ENCODE results near the gene LBHD2. TPM values are rescaled to one million over a fixed set of nuclear protein-coding genes. Genes with fewer than 3 reads are reported as not detected.
A peak's percentile ranks its signal among the peaks of the same experiment; 100 is the strongest.

Gene LBHD2
- total RNA-seq, 1 donor from 2014 or later = not detected

DNA sequence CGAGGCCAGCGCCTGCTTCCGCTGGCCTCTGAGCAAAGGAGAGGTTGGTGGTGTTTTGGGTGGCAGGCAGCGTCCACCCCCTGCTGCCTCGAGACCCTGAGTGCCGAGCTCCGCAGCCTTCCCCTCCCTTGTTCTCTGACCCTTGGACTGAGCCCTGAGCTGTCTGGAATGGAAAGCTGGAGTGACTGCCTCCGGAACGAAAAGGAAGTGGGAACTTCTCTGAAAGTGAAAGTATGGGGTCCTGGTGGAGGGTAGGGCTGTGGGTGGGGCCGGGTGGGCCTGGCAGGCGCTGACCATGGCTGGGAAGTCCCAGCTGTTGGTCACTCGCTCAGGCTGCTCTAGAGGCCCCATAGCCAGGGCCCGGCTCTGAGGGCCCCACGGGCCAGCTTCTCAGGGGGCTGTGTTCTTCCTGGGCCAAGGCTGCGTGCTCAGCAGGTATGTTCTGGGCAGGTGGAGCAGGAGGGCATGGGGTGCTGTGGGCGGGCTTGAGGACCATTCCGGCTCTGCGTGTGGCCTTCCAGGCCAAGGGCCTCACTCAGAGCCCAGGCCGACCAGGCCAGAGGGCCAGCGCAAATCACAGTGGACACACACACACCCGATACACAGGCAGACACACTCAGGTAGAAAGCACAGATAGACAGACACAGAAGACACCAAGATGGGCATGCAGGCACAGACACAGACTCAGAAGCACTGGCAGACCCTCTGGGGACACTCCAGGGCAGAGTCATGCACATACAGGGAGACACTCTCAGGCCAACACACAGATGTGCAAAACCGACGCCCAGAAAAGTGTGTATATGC is 10.6 kb downstream of the LBHD2 start, which contains the start of gene EXOC3L4:
Gene EXOC3L4 (plus strand): TSS at position 320 of the 804 bp plus-strand sequence. CDS start 5,495 bp downstream, outside the sequence.
- no peaks in the 10 kb centered on the region for H3K36me3 ChIP-seq
- no peaks in the 10 kb centered on the region for H3K27me3 ChIP-seq
- H3K4me1 ChIP-seq = peaks cover 0 to 3% of the 10 kb centered on the region in 2 donors
- peak within 1 kb of the TSS in 1 of 2 donors; percentile 61 for H3K27ac ChIP-seq
- intact Hi-C loops (cut with DNase I) = no loop called here
- TF ChIP-seq, protein P1, sequence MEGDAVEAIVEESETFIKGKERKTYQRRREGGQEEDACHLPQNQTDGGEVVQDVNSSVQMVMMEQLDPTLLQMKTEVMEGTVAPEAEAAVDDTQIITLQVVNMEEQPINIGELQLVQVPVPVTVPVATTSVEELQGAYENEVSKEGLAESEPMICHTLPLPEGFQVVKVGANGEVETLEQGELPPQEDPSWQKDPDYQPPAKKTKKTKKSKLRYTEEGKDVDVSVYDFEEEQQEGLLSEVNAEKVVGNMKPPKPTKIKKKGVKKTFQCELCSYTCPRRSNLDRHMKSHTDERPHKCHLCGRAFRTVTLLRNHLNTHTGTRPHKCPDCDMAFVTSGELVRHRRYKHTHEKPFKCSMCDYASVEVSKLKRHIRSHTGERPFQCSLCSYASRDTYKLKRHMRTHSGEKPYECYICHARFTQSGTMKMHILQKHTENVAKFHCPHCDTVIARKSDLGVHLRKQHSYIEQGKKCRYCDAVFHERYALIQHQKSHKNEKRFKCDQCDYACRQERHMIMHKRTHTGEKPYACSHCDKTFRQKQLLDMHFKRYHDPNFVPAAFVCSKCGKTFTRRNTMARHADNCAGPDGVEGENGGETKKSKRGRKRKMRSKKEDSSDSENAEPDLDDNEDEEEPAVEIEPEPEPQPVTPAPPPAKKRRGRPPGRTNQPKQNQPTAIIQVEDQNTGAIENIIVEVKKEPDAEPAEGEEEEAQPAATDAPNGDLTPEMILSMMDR (IDR thresholded peaks at IDR 0.05) = no peak
- DNase-seq (ENCODE audit: low spot score in 2 of 2) = no peak
- H3K9me3 ChIP-seq = no peaks in the 10 kb centered on the region
- no peak within 1 kb of the TSS for H3K4me3 ChIP-seq

DNA sequence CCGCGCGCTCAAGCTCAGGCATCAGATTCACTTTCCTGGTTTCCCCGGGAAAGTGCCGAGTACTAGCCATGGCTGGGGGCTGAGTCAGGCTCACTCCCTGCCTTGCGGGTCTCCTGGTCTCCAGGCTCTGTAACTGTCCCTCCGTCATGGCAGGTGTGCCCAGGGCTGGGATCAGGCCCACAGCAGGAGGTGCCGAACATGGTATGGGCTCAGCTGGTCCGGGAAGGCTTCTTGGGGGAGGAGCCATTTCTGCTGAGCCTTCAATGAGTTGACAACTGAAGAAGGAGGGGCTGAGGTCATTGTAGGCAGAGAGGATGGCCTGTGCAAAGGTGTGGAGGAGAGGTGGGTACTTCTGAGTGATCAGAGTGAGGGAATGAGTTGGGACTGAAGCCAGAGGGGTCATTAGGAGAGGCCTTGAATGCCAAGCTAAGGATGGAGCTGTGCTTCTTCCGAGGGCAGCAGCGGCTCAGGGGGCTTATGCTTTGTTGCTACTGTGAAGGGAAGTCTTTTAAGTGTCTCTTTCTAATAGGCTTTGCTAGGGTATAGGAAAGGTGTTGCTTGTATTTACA is 11.3 kb downstream of the LBHD2 start:
- intact Hi-C loops (cut with DNase I) = no loop called here
- Histone ChIP-seq H3K4me3 (no peak overlapping the region), H3K36me3 (no peaks in the 10 kb centered on the region), H3K27ac (no peak overlapping the region), H3K27me3 (no peaks in the 10 kb centered on the region), H3K9me3 (no peaks in the 10 kb centered on the region), H3K4me1 (peaks cover 0 to 3% of the 10 kb centered on the region in 2 donors)
- TF ChIP-seq, protein P1 (IDR thresholded peaks at IDR 0.05) = no peak
- DNase-seq (ENCODE audit: low spot score in 2 of 2) = no peak

DNA sequence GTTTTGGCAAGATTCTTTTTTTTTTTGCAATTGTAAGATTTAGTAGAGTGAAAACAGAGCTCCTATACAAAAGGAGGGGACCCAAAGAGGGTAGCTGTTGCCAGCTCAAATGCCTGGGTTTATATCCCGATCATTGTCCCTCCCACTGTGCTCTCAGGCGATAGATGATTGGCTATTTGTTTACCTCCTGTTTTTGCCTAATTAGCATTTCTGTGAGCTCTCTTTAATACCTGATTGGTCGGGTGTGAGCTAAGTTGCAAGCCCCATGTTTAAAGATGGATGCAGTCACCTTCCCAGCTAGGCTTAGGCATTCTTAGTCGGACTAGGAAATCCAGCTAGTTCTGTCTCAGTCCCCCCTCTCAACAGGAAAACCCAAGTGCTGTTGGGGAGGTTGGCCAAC is 12.4 kb downstream of the LBHD2 start:
- H3K36me3 ChIP-seq = no peaks in the 10 kb centered on the region
- intact Hi-C loops (cut with DNase I) = no loop called here
- no peaks in the 10 kb centered on the region for H3K9me3 ChIP-seq
- no peaks in the 10 kb centered on the region for H3K27me3 ChIP-seq
- no peak for DNase-seq (ENCODE audit: low spot score in 2 of 2)
- H3K27ac ChIP-seq = no peak overlapping the region
- no peak overlapping the region for H3K4me3 ChIP-seq
- TF ChIP-seq, protein P1 (IDR thresholded peaks at IDR 0.05) = no peak
- no peaks in the 10 kb centered on the region for H3K4me1 ChIP-seq

DNA sequence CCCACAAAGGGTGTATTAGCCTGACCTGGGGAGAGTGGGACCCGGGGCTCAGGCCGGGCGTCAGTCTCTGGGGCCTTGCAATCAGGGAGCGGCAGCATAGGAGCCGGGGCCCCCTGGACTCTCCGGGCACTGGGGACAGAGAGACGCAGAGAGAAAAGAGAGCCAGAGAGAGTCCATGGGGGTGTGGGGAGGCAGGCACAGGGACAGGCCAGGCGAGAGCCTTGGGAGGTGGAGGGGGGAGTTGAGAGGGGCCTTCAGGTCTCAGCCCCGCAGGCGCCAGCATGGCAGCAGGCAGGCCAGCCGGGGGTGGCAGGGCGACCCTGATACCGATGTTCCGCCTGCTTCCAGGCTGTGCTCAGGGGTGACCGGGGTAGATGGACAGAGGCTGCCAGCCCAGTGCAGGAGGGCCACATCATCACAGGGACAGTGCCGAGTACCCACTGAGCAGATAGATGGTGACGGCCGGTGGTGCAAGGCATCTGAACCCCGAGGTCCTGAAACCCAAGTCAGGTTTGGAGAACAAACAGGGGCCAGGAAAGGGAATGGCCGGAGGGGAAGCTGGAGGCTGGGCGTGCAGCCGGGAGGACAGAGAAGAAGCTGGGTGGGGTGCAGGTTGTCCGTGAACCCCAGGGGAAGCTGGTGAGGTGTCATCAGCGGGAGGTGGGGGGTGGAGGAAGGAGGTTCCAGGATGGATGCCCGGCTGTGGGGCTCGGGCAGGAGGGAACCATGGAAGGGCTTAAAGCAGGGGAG is 13.4 kb downstream of the LBHD2 start:
- H3K4me3 ChIP-seq = no peak overlapping the region
- H3K27me3 ChIP-seq = peaks cover 5% of the 10 kb centered on the region
- intact Hi-C loops (cut with DNase I) = no loop called here
- H3K36me3 ChIP-seq = no peaks in the 10 kb centered on the region
- H3K9me3 ChIP-seq = no peaks in the 10 kb centered on the region
- no peak for DNase-seq (ENCODE audit: low spot score in 2 of 2)
- no peak overlapping the region for H3K27ac ChIP-seq
- TF ChIP-seq, protein P1 (IDR thresholded peaks at IDR 0.05) = no peak
- peaks cover 0 to 1% of the 10 kb centered on the region in 2 donors for H3K4me1 ChIP-seq

DNA sequence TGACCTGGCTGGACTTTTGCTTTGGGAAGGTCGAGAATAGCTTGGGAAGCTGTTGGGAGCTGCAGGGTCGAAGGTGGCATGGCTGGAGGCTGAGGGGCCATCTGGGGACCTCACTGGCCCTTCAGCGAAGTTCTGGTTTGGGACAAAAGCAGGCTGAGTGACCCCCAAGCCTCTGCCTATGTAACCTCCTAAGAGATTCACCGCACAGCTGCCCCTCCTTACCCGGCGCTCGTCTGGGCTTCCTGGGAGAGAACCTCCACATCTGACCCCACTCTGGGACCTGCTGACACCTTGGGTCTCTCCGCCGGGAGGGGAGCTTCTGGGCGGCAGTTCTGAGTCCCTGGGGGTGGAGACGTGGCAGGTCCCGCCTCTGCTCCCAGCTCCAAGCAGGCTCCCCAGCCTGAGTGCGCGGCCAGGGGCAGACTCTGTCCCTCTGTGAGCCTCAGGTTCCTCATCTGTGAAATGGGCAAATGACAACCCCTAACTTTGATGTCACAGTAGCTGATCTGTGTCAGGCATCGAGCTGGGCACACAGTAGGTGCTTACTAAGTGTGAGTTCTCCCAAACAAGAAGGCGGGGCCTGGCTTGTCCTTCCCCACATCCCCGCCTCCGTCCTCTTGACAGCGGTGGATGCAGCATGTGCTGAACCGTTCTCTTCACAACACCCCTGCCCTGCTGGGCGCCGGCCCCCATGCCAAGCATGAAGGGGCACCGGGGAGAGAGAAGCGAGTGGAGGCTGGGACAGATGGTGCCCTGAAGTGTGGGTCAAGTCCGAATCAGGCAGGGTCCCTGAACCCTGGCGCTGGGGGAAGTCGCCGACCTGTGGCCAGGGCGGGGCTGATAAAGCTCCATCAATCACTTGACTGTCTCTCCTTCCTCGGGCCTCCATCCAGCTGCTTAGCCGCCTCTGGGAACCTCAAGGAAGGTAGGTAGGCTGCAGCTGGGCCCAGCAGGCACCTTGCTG is 14.3 kb downstream of the LBHD2 start:
- no peaks in the 10 kb centered on the region for H3K9me3 ChIP-seq
- TF ChIP-seq, protein P1 (IDR thresholded peaks at IDR 0.05) = no peak
- H3K4me3 ChIP-seq = no peak overlapping the region
- H3K4me1 ChIP-seq = peaks cover 0 to 4% of the 10 kb centered on the region in 2 donors
- DNase-seq (ENCODE audit: low spot score in 2 of 2) = no peak
- intact Hi-C loops (cut with DNase I) = no loop called here
- no peak overlapping the region for H3K27ac ChIP-seq
- peaks cover 12% of the 10 kb centered on the region for H3K27me3 ChIP-seq
- H3K36me3 ChIP-seq = no peaks in the 10 kb centered on the region
